K562 (cell line): Measurements from ENCODE around the gene MDC1. TPM values are rescaled to one million over a fixed set of nuclear protein-coding genes. Genes with fewer than 3 reads are reported as not detected.

Experiments used
- ATAC-seq: fragments of 200-7000 bp; cut with Tn5 transposase; 3 replicates; pipeline ENCODE4 v1.9.1; 2020; ENCODE audit warnings: moderate library complexity
- BruUV-seq: library from RNA; stranded (reverse); fragments of 400-500 nt; replicated peaks from 2 replicates; lab custom pipeline; 2021; lab: Mats Ljungman, UMichigan
- CTCF ChIA-PET: fragments of 300-600 bp; formaldehyde crosslinking; extraction: SDS; loops from one replicate; lab custom pipeline; 2021; ENCODE audit warnings: low intra/inter-chr PET ratio; lab: Yijun Ruan, JAX
- POLR2A ChIA-PET: fragments of 300-600, 350-650 bp; sonication (Branson Sonifier 250); formaldehyde crosslinking; extraction: SDS; loops from one replicate; lab custom pipeline; 2021; ENCODE audit warnings: antibody characterized with exemption, inconsistent platforms; lab: Yijun Ruan, JAX
- DNase-seq, 4 experiments: peaks; one replicate each; pipeline versions ENCODE4 v3.0.0 to v3.0.0-alpha.2; 2011 to 2018; ENCODE audit warnings: low spot score in 3 of 4, mixed read lengths in 3 of 4; ENCODE audit errors: extremely low read depth in 1 of 4
- FAIRE-seq: peaks from 2 replicates; lab custom pipeline; 2011; peaks lifted over from hg19 to GRCh38; lab: Jason Lieb, UNC
- H2AFZ ChIP-seq: 2 replicates; pipeline ENCODE4 v1.6.0; 2011; ENCODE audit warnings: low read depth, low read length, control low read depth, inconsistent platforms
- H3K27ac ChIP-seq: fragments of 200-600 bp; 3 replicates; pipeline ENCODE4 v1.8.0; 2011; ENCODE audit warnings: low read depth, mild to moderate bottlenecking, control low read depth, inconsistent platforms, low read length, moderate library complexity, mixed read lengths; ENCODE audit errors: extremely low read depth
- H3K27me3 ChIP-seq, 2 experiments: fragments of 300-600 bp in 1 of 2; 2 replicates in 1 of 2; 3 replicates in 1 of 2; pipeline versions ENCODE4 v1.6.0 to v1.8.0; 2011; ENCODE audit warnings: inconsistent platforms in 2 of 2, low read length in 2 of 2, mild to moderate bottlenecking in 1 of 2, mixed read lengths in 1 of 2, moderate library complexity in 1 of 2; ENCODE audit not compliant: control insufficient read depth in 2 of 2, insufficient read depth in 2 of 2
- H3K36me3 ChIP-seq: fragments of 300-600 bp; 3 replicates; pipeline ENCODE4 v1.8.0; 2011; ENCODE audit warnings: mild to moderate bottlenecking, low read length, inconsistent platforms; ENCODE audit not compliant: control insufficient read depth, insufficient read depth
- H3K4me1 ChIP-seq, 2 experiments: fragments of 200-600 bp in 1 of 2; replicated peaks in 1 of 2; 2 replicates in 1 of 2; 3 replicates in 1 of 2; pipeline versions ENCODE4 v1.5.1 to v1.8.0; 2011; ENCODE audit warnings: inconsistent platforms in 2 of 2, low read length in 2 of 2, mild to moderate bottlenecking in 1 of 2, mixed read lengths in 1 of 2, moderate library complexity in 1 of 2; ENCODE audit not compliant: control insufficient read depth in 2 of 2, insufficient read depth in 2 of 2
- H3K4me2 ChIP-seq: 2 replicates; pipeline ENCODE4 v1.6.1; 2011; ENCODE audit warnings: low read length, control low read depth, inconsistent platforms, mixed read lengths; ENCODE audit not compliant: insufficient read depth
- H3K4me3 ChIP-seq: fragments of 200-600 bp; sonication (generic), shearing (Covaris generic); 2 replicates; pipeline ENCODE4 v1.5.1; 2016; ENCODE audit warnings: control low read depth, inconsistent platforms
- H3K79me2 ChIP-seq: fragments of 200-600 bp; 3 replicates; pipeline ENCODE4 v1.8.0; 2011; ENCODE audit warnings: low read length, inconsistent platforms; ENCODE audit not compliant: control insufficient read depth, insufficient read depth
- H3K9ac ChIP-seq, 2 experiments: 2 replicates each; pipeline versions ENCODE4 v1.6.0 to v1.6.1; 2011; ENCODE audit warnings: low read depth in 2 of 2, low read length in 2 of 2, control low read depth in 1 of 2, inconsistent platforms in 1 of 2, mild to moderate bottlenecking in 1 of 2, mixed read lengths in 1 of 2; ENCODE audit not compliant: insufficient read depth in 1 of 2
- H3K9me1 ChIP-seq: one replicate; pipeline ENCODE4 v1.6.0; 2011; ENCODE audit warnings: inconsistent platforms, mild to moderate bottlenecking, low read length, moderate library complexity; ENCODE audit not compliant: control insufficient read depth, insufficient read depth
- H3K9me3 ChIP-seq: replicated peaks from 2 replicates; pipeline ENCODE4 v1.5.1; 2011; ENCODE audit warnings: low read depth, low read length, inconsistent platforms; ENCODE audit not compliant: control insufficient read depth, insufficient read depth
- H4K20me1 ChIP-seq: replicated peaks from 2 replicates; pipeline ENCODE4 v1.6.1; 2011; ENCODE audit warnings: low read length, inconsistent platforms, mixed read lengths; ENCODE audit not compliant: control insufficient read depth, insufficient read depth
- CBX8 ChIP-seq: fragments of 200-600 bp; sonication (generic); IDR thresholded peaks from 2 replicates; pipeline ENCODE4 v1.6.1; 2012; ENCODE audit warnings: borderline replicate concordance, mixed run types, low read depth, mild to moderate bottlenecking, moderate library complexity, mixed read lengths, low read length, control low read depth, inconsistent platforms; ENCODE audit not compliant: poor library complexity, severe bottlenecking; ENCODE audit errors: extremely low read depth
- ERF ChIP-seq: fragments of 450-650 bp; formaldehyde crosslinking; IDR thresholded peaks from 2 replicates; pipeline ENCODE4 v1.4.0; 2020; ENCODE audit warnings: mild to moderate bottlenecking, mixed read lengths
- HCFC1 ChIP-seq: IDR thresholded peaks from 2 replicates; pipeline ENCODE4 v1.6.1; 2012; ENCODE audit warnings: low read depth, low read length, improper control_type of control experiment
- HNRNPK ChIP-seq: fragments of 200-400 bp; formaldehyde crosslinking; IDR thresholded peaks from one replicate; pipeline ENCODE4 v1.6.1; 2018; ENCODE audit warnings: mild to moderate bottlenecking, low read depth, low read length; ENCODE audit not compliant: poor library complexity, severe bottlenecking
- NFATC3 ChIP-seq: fragments of 450-650 bp; IDR thresholded peaks from 2 replicates; pipeline ENCODE4 v1.6.1; 2017; ENCODE audit warnings: mild to moderate bottlenecking
- NFE2 ChIP-seq: IDR thresholded peaks from 2 replicates; pipeline ENCODE4 v1.6.1; 2014; ENCODE audit warnings: antibody characterized with exemption, low read depth
- NFIX ChIP-seq: fragments of 250-450 bp; sonication (Bioruptor Pico); IDR thresholded peaks from 2 replicates; pipeline ENCODE4 v1.4.0; 2020; ENCODE audit warnings: low read depth, mild to moderate bottlenecking, moderate library complexity
- RBM15 ChIP-seq: fragments of 200-400 bp; formaldehyde crosslinking; IDR thresholded peaks from 2 replicates; pipeline ENCODE4 v1.6.1; 2018; ENCODE audit warnings: mild to moderate bottlenecking, low read length, moderate library complexity; ENCODE audit not compliant: insufficient read depth
- SIRT6 ChIP-seq: IDR thresholded peaks from one replicate; pipeline ENCODE4 v1.6.1; 2012; ENCODE audit warnings: low read depth, mild to moderate bottlenecking, control low read depth, inconsistent platforms, low read length, moderate library complexity
- SMARCA5 ChIP-seq: fragments of 450-650 bp; IDR thresholded peaks from 2 replicates; pipeline ENCODE4 v1.6.1; 2016
- TAF9B ChIP-seq: fragments of 450-650 bp; IDR thresholded peaks from 2 replicates; pipeline ENCODE4 v1.6.1; 2018; ENCODE audit warnings: mild to moderate bottlenecking; ENCODE audit not compliant: partially characterized antibody
- TAL1 ChIP-seq: fragments of 450-650 bp; IDR thresholded peaks from 2 replicates; pipeline ENCODE4 v1.6.1; 2016; ENCODE audit warnings: mild to moderate bottlenecking
- TOE1 ChIP-seq, 2 experiments: fragments of 450-650 bp in 1 of 2; sonication (generic) in 1 of 2; formaldehyde crosslinking in 1 of 2; IDR thresholded peaks; 2 replicates each; pipeline versions ENCODE4 v1.7.1 to v1.8.0; 2016 to 2022; ENCODE audit warnings: borderline replicate concordance in 2 of 2, mild to moderate bottlenecking in 2 of 2, antibody characterized with exemption in 1 of 2, inconsistent platforms in 1 of 2, low read depth in 1 of 2, missing genetic modification reagents in 1 of 2, moderate library complexity in 1 of 2
- ZNF57 ChIP-seq: fragments of 450-650 bp; formaldehyde crosslinking; IDR thresholded peaks from 2 replicates; pipeline ENCODE4 v1.4.0; 2020; ENCODE audit warnings: mild to moderate bottlenecking, moderate library complexity
- ZNF584 ChIP-seq: fragments of 200-800 bp; sonication (Bioruptor generic); IDR thresholded peaks from 2 replicates; pipeline ENCODE4 v1.6.1; 2016; ENCODE audit warnings: low read depth, mild to moderate bottlenecking, missing genetic modification characterization, missing compliant biosample characterization
- ZNF695 ChIP-seq: fragments of 450-650 bp; formaldehyde crosslinking; IDR thresholded peaks from 2 replicates; pipeline ENCODE4 v1.4.0; 2020; ENCODE audit warnings: mild to moderate bottlenecking, moderate library complexity
- WGBS: fragments of 100-300 bp; shearing (Covaris generic); methylation state at CpG from one replicate; pipeline ENCODE4 v1.1.6; 2016; ENCODE audit warnings: low coverage, mixed read lengths; ENCODE audit not compliant: insufficient coverage; ENCODE audit errors: missing lambda C conversion rate; 5-methylcytosine and 5-hydroxymethylcytosine counted together
- in situ Hi-C: fragments of 300-500 bp; cut with MboI; formaldehyde crosslinking; loops from 4 replicates; pipeline ENCODE4 v1.15.0; 2018; ENCODE audit warnings: inconsistent platforms, mixed read lengths
- intact Hi-C: fragments of 100-400 bp; cut with micrococcal nuclease; formaldehyde crosslinking; loops from 2 replicates; pipeline ENCODE4 v1.14.2; 2022
- polyA plus RNA-seq, 8 experiments: library from polyadenylated mRNA; depleted of rRNA in 4 of 8; stranded (reverse) in 5 of 8; unstranded in 3 of 8; fragments of >200 nt; fragmentation: Nextera tagmentation in 2 of 8; fragmentation: Illumina TruSeq in 1 of 8; extraction: Ambion mirVana in 2 of 8; extraction: Trizol in 1 of 8; gene quantifications; 2 replicates each; pipeline versions ENCODE4 v1.2.1 to v1.2.3, GENCODE V29; 2011 to 2014; ENCODE audit warnings: inconsistent platforms in 1 of 8, missing spikeins in 1 of 8
- total RNA-seq, 7 experiments: library from RNA; depleted of rRNA in 6 of 7; stranded (reverse); fragments of >200 nt in 6 of 7; fragmentation: Illumina TruSeq in 2 of 7; extraction: Trizol in 2 of 7; gene quantifications; 2 replicates each; pipeline versions ENCODE4 v1.2.1 to v1.2.3, GENCODE V29; 2011 to 2021; ENCODE audit warnings: low replicate concordance in 1 of 7

Gene MDC1
- total and polyA plus RNA-seq, 9 of the 15 experiments (the other 6 are each of a cell fraction or from before 2014, with no cell fraction given), result 8.2 to 114 (median 20.0) TPM

DNA sequence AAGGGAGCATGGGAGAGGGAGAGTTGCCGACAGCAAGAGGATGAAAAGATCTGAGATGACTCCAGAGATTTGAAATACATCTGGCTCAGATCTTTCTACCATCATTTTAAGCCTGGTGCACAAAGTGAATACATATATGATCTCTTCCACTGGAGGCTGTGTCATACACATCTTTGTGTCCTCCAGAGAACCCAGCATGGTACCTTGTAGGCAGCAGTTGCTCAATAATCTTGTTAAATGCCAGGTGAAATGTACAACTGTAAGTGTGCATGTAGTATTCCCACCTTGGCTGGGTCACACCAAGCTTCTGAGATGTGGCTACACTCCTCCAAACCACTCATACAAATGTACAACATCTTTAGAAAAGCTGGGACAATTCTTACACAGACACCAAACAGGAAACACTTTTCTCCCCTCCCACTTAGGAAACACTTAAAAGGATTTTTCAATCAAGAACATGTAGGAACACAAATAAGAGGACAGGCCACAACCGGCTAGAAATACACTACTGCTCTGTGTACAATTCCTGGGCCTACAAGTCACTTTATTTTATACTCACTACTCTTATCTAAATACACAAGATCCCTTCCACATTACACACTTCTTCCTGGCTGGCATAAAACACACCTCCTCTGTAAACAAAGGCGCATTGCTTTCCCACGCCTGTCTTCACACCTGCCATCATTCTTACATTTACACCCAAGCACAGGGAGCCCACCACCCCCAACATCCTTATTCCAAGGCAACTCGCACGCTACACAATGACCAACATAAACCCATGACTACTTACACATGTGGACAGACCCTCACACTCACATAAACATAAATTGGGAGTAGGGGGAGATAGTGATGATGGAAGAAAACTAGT, 31.1 kb upstream of the MDC1 start:
- BruUV-seq, result no TSS peak
- no peaks in the 10 kb centered on the region for H3K27me3 ChIP-seq
- no peak overlapping the region for H3K27ac ChIP-seq
- peaks cover 32% of the 10 kb centered on the region in 2 experiments for H3K4me1 ChIP-seq
- DNase-seq, result no peak
- H3K4me2 ChIP-seq, result no peak overlapping the region
- H3K9ac ChIP-seq, result no peak overlapping the region
- H4K20me1 ChIP-seq, result peaks cover 3% of the 10 kb centered on the region; the same call in 1 of the 2 replicates
- no peaks in the 10 kb centered on the region for H3K9me3 ChIP-seq
- no peaks in the 10 kb centered on the region for H3K9me1 ChIP-seq
- intact Hi-C loops, result no loop called here
- 57% methylated on average over 6 of the region's 6 CpGs for WGBS
- no peak for TF ChIP-seq ZNF584 (CRISPR knock-in tag)
- no peak for TF ChIP-seq RBM15
- TF ChIP-seq TAF9B, result no peak
- TF ChIP-seq ZNF57 (CRISPR knock-in tag), result no peak
- TF ChIP-seq HNRNPK, result no peak
- no peak for TF ChIP-seq SIRT6
- TF ChIP-seq HCFC1, result no peak
- TF ChIP-seq TAL1, result no peak
- no peak for TF ChIP-seq ZNF695 (CRISPR knock-in tag)
- TF ChIP-seq ERF, result no peak
- no peak for TF ChIP-seq NFATC3
- no peak for TF ChIP-seq CBX8
- TF ChIP-seq TOE1 (IDR thresholded peaks at IDR 0.05; ENCODE audit: borderline replicate concordance), result no peak
- no peak for TF ChIP-seq TOE1 (CRISPR knock-in tag; IDR thresholded peaks at IDR 0.05; ENCODE audit: borderline replicate concordance, low read depth)
- no peak for TF ChIP-seq SMARCA5
- TF ChIP-seq NFIX (CRISPR knock-in tag), result no peak
- no peak for TF ChIP-seq NFE2
- TF ChIP-seq, all 486 proteins: peak for 0
- Histone ChIP-seq H3K4me3 (no peak overlapping the region), H3K36me3 (no peaks in the 10 kb centered on the region), H2AFZ (peak overlapping the region; percentile 78), H3K79me2 (peaks cover 13% of the 10 kb centered on the region)
- no peak for ATAC-seq
- in situ Hi-C loops, result loop anchor here (5.0 kb wide), 1 partner anchor 64 kb away; no protein-coding TSS in a partner anchor
- peak; percentile 55 for FAIRE-seq
- ChIA-PET POLR2A (interaction anchor here (0.8 to 1.2 kb wide), 3 partner anchors 13 to 72 kb away, joined by 3 to 4 read pairs (median 3); no protein-coding TSS in a partner anchor), CTCF (no interaction called here)
